Measurements from ENCODE around the gene ARHGAP33.

Gene ARHGAP33

DNA sequence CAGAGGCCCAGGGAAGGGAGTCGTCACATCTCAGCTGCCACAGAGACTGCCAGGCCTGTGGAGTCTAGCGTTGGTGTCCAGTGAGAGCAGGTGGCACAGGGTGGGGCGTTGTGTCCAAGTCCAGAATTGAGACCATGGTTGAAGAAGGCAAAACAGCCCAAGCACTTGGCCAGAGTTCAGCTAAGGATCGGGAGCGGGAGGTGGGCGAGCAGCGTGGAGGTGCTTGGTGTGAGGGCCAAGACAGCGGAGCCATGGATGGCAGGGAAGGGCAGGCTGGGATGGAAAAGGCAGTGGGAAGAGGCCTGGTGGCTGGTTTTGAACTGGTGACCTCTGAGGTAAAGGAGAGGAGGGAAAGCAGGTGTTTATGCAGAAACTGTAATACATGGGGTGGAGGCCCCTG, 41.1 kb upstream of the ARHGAP33 start:
- no peak for DNase-seq (ENCODE audit: low read depth)
- no peak overlapping the region for H3K4me3 ChIP-seq (ENCODE audit: control insufficient read depth, low read depth, low read length)
- TF ChIP-seq, protein P1, sequence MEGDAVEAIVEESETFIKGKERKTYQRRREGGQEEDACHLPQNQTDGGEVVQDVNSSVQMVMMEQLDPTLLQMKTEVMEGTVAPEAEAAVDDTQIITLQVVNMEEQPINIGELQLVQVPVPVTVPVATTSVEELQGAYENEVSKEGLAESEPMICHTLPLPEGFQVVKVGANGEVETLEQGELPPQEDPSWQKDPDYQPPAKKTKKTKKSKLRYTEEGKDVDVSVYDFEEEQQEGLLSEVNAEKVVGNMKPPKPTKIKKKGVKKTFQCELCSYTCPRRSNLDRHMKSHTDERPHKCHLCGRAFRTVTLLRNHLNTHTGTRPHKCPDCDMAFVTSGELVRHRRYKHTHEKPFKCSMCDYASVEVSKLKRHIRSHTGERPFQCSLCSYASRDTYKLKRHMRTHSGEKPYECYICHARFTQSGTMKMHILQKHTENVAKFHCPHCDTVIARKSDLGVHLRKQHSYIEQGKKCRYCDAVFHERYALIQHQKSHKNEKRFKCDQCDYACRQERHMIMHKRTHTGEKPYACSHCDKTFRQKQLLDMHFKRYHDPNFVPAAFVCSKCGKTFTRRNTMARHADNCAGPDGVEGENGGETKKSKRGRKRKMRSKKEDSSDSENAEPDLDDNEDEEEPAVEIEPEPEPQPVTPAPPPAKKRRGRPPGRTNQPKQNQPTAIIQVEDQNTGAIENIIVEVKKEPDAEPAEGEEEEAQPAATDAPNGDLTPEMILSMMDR (IDR thresholded peaks at IDR 0.05; ENCODE audit: control insufficient read depth, insufficient read depth, low read depth, low read length, missing control alignments), result no peak

DNA sequence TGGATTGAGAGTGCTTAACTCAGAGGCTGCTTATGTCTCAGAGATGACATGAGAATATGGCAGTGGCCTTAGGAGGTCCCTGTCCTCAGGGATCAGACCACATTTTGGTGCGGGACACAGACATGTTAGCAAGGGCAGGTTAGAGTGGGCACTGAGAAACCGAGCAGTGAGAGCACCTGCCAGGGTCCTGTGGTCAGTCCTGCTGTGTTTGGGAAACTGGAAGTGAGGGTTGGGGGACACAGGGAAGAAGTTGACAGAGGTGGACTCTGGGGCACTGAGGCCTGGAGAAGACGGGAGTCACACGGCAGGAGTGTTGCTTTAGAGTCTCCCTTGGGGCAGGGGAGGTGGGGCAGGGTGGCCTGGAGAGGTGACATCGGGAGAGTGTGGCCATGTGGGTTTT, 40.5 kb upstream of the ARHGAP33 start:
- no peak for DNase-seq (ENCODE audit: low read depth)
- TF ChIP-seq, protein P1 (IDR thresholded peaks at IDR 0.05; ENCODE audit: control insufficient read depth, insufficient read depth, low read depth, low read length, missing control alignments), result no peak
- H3K4me3 ChIP-seq (ENCODE audit: control insufficient read depth, low read depth, low read length), result no peak overlapping the region

DNA sequence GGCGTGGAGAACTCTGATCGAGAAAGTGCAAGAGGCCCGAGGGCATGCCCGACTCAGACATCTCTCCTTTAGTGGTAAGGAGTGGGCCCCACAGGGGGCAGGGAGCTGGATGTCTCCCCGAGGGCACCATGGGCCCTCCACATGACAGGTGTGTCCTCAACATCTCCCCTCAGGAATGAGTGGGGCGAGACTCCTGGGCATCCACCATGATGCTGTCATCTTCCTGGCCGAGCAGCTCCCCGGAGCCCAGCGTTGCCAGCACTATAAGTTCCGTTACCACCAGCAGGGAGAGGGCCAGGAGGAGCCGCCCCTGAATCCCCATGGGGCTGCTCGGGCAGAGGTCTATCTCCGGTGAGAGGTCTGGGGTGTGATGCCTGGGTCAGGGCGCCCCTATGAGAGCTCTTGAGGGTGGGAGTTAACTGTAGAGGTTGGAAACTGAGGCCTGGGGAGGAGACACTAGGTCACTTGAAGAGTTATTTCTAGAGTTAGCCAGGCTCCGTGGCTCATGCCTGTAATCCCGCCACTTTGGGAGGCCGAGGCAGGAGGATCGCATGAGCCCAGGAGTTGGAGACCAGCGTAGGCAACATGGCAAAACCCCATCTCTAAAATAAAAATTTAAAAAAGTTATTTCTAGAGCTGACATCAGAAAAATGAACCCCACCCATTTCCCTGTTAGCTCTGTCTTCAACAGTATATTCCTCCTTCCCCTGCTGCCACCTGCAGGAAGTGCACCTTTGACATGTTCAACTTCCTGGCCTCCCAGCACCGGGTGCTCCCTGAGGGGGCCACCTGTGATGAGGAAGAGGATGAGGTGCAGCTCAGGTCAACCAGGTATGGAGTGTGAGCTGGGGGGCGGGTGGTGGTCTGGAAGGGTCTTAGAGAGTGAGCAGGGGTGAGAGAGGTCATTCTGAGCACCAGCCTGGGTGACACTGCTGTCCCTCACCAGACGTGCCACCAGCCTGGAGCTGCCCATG, 38.2 kb upstream of the ARHGAP33 start:
- TF ChIP-seq, protein P1 (IDR thresholded peaks at IDR 0.05; ENCODE audit: control insufficient read depth, insufficient read depth, low read depth, low read length, missing control alignments), result peak; percentile 10
- H3K4me3 ChIP-seq (ENCODE audit: control insufficient read depth, low read depth, low read length), result no peak overlapping the region
- DNase-seq (ENCODE audit: low read depth), result no peak

DNA sequence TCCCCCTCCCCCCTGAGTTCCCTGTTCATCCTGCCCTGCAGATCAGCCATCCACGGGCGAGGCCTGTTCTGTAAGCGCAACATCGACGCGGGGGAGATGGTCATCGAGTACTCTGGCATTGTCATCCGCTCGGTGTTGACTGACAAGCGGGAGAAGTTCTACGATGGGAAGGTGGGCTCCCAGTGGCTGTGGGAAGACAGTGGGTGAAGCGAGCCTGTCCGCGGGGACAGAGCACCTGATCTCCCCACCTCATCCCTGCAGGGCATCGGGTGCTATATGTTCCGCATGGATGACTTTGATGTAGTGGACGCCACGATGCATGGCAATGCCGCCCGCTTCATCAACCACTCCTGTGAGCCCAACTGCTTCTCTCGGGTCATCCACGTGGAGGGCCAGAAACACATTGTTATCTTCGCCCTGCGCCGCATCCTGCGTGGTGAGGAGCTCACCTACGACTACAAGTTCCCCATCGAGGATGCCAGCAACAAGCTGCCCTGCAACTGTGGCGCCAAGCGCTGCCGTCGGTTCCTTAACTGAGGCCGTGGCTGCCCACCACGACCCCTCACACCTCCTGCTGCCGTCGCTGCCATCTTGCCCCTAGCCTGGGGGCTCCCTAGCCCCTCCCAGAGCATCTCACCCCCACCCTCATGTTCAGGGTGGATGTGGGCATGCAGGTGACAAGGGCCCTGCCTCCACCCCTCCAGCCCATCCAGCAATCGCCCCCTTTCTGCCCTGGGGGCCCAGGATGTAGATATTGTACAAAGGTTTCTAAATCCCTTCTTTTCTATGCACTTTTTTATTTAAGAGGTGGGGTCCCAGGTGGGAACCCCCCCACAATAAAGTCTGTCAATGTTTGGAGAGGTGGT, 37.1 kb upstream of the ARHGAP33 start:
- H3K4me3 ChIP-seq (ENCODE audit: control insufficient read depth, low read depth, low read length), result no peak overlapping the region
- no peak for DNase-seq (ENCODE audit: low read depth)
- TF ChIP-seq, protein P1 (IDR thresholded peaks at IDR 0.05; ENCODE audit: control insufficient read depth, insufficient read depth, low read depth, low read length, missing control alignments), result no peak

DNA sequence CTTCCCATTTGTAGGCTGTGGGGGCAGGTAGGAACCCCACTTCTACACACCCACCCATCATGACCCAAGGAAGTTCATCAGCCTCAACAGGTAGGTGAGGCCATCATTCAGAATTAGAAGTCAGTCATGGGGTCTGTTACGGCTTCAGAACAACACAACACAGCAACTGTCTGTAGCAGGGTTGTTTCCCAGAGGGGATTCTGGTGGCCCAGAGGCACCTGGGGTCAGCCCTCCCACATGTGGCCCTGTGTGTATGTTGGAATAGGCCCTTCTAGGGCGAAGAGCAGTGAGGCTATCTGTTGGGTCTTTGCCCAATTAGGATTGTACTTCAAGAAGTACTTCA, 36.5 kb upstream of the ARHGAP33 start:
- DNase-seq (ENCODE audit: low read depth), result no peak
- H3K4me3 ChIP-seq (ENCODE audit: control insufficient read depth, low read depth, low read length), result no peak overlapping the region
- TF ChIP-seq, protein P1 (IDR thresholded peaks at IDR 0.05; ENCODE audit: control insufficient read depth, insufficient read depth, low read depth, low read length, missing control alignments), result no peak

DNA sequence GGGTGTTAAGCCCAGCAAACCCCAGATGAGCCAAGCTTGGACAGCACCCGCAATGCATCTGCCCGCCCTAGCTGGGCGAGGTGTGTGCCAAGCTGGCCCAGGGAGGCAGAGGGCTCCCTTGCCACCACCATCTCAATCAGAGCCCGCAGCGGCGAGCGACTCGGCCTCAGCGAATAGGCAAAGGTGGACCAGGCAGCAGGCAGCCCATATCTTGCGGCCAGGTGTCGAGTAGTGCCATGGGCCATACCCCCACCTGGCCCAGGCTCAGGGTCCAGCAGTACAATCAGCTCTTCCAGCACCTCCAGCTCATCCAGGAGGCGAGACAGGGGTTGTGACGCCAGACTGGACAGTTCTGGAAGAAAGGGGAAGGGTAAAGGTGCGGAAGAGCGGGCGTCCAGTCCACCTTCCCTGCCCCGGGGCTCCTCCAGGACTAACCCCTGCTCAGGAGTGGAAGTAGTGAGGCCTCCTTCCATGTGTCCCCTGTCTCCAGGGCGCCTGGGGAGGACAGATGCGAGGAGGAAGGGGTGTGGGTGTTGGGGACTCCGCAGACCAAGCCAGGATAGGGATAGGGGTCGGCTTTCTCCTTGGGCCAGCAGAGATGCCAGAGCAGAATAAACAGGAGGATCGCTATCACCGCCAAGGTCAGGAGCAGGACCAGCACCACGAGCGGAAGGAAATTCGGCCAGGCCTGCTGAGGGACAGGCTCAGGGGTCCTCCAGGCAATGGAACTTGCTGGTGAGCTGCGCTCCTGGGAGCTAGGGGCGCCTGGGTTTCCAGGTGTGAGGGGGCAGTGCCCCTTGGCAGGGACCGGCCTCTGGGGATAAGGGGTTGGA, 35.9 kb upstream of the ARHGAP33 start:
- no peak for DNase-seq (ENCODE audit: low read depth)
- TF ChIP-seq, protein P1 (IDR thresholded peaks at IDR 0.05; ENCODE audit: control insufficient read depth, insufficient read depth, low read depth, low read length, missing control alignments), result no peak
- H3K4me3 ChIP-seq (ENCODE audit: control insufficient read depth, low read depth, low read length), result peak overlapping the region; percentile 66
